Retina (tissue), 1 donor: ENCODE results near the gene SLC22A9.

Experiments used
- DNase-seq: peaks from one replicate; pipeline ENCODE4 v3.0.0-alpha.2; 2016

SLC22A9 gene

DNA sequence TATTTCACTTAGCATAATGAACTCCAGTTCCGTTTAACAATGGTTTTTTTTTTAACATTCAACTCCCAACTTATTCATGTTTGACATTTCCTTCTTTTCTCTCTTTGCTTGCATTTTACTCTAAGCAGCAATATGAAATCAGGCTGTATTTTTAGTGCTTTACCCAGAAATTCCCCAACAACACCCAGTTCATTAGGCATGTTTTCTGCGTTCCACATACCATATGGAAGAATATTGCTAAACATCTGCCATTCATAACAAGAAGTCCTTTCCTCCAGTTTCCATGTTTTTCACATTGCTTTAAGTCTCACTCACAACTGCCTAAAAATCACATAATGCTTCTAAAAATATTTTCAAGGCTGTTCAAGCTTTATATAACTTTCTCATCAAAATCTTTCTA, 75.5 kb downstream of the SLC22A9 start:
- DNase-seq = no peak

DNA sequence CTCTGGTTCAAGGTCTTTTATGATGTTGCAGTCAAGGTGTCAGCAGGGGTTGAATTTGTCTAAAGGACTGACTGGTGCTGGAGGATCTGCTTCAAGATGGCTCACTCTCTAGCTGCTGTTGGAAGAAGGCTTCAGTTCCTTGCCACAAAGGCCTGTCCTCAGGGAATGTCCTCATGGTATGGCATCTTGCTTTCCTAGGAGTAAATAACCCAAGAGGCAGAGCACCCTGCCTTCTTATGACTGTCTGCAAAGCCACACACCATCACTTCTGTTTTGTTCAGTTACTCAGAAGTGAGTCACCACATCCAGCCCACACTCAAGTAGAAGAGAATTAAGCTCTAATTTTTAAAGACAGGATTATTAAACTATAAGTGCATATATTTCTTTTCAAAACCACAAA, 76.1 kb downstream of the SLC22A9 start:
- no peak for DNase-seq

DNA sequence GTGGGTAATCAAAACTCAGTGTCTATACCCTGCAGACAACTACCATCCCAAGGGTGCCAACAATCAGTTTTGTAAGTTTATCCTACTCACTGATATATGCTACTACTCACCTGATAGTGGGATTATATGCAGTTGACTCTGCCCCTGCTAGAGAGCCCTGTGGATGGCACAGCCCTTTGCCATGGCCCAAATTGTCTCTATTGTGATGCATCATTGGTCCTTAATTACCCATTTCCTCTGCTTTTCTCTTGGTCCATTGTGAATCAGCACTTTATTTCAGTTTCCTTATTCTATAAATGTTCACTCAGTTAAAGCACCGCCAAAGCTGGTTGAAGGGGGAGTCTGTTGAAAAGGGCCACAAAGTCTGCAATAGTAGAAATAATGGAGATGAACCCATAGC, 79.1 kb downstream of the SLC22A9 start:
- no peak for DNase-seq

DNA sequence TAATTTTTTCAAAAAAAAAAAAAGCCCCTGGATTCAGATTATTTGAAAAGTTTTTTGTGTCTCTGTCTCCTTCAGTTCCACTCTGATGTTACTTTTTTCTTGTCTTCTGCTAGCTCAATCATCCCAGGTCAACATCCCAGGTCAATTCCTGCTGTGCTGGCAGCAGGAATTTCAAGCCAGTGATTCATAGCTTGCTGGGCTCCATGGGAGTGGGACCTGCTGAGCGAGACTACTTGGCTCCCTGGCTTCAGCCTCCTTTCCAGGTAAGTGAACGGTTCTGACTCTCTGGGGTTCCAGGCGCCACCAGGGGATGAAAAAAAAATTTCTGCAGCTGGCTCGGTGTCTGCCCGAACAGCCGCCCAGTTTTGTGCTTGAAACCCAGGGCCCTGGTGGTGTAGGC, 90.0 kb downstream of the SLC22A9 start:
- no peak for DNase-seq
